Measurements from ENCODE around the gene IFI44L. TPM values are rescaled to one million over a fixed set of nuclear protein-coding genes. Genes with fewer than 3 reads are reported as not detected.

Gene IFI44L
- total RNA-seq, 3 donors from 2014 or later, result 2.2 to 7.5 (median 2.7) TPM

DNA sequence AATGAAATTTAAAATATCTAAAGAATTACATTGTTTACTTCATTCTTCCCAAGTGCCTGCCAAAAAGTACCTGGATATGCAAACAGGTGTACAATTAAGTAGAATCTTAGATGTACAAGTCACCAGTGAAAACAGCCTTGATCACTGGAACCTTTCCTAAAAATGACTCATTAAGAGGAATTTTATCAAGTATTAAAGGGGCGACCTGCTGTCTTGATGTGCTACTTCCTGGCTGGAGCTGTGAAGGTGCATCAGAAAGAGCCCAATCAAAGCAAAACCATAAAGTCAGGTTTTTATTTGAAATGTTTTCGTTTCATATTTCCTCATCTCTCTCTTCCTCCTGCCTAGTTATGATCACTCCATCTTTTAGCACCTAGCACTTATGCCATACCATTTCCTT lies 62.8 kb downstream of the IFI44L start:
- Mint-ChIP-seq H3K4me3 (no peak overlapping the region), H3K9me3 (peaks cover 3% of the 10 kb centered on the region), H3K4me1 (ENCODE audit: low read depth) (peaks cover 1% of the 10 kb centered on the region), H3K27me3 (ENCODE audit: low read depth) (peaks cover 6% of the 10 kb centered on the region), H3K36me3 (ENCODE audit: insufficient read depth) (no peaks in the 10 kb centered on the region)
- no peak for DNase-seq
- ATAC-seq, result no peak

- Mint-ChIP-seq H3K27me3 (ENCODE audit: low read depth) (peaks cover 8% of the 10 kb centered on the region), H3K36me3 (ENCODE audit: insufficient read depth) (no peaks in the 10 kb centered on the region), H3K4me3 (no peak overlapping the region), H3K4me1 (ENCODE audit: low read depth) (no peaks in the 10 kb centered on the region), H3K9me3 (no peaks in the 10 kb centered on the region)
- DNase-seq, result no peak
- no peak for ATAC-seq
These were observed 67.1 kb downstream of the IFI44L start for GRCh38 chr1:78687315-78687714.

DNA sequence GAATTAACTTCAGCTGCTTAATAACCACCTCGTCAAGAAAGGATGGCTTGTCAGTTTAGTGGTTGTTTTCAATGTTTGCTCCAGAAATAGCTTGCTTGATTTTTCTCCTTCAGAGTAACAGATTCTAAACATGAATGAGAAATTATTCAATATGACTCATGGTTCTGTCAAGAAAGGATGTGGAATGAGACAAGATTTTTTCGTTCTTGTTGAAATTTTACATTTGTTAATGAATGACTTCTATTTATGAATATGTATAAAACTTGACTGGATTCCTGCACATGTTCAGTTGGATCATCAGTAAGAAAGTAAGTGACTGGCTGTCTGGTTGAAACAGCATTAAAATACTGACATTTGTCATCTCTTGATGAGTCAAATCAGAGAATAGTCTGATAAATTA lies 67.7 kb downstream of the IFI44L start:
- DNase-seq, result no peak
- Mint-ChIP-seq H3K4me3 (no peak overlapping the region), H3K4me1 (ENCODE audit: low read depth) (no peaks in the 10 kb centered on the region), H3K9me3 (no peaks in the 10 kb centered on the region), H3K27me3 (ENCODE audit: low read depth) (peaks cover 8% of the 10 kb centered on the region), H3K36me3 (ENCODE audit: insufficient read depth) (no peaks in the 10 kb centered on the region)
- no peak for ATAC-seq

- no peaks in the 10 kb centered on the region for H3K9me3 Mint-ChIP-seq
- peaks cover 8% of the 10 kb centered on the region for H3K27me3 Mint-ChIP-seq (ENCODE audit: low read depth)
- no peak overlapping the region for H3K4me3 Mint-ChIP-seq
- no peaks in the 10 kb centered on the region for H3K36me3 Mint-ChIP-seq (ENCODE audit: insufficient read depth)
- H3K4me1 Mint-ChIP-seq (ENCODE audit: low read depth), result no peaks in the 10 kb centered on the region
- DNase-seq, result no peak
- ATAC-seq, result no peak
These were observed 68.4 kb downstream of the IFI44L start for GRCh38 chr1:78688697-78689096.

DNA sequence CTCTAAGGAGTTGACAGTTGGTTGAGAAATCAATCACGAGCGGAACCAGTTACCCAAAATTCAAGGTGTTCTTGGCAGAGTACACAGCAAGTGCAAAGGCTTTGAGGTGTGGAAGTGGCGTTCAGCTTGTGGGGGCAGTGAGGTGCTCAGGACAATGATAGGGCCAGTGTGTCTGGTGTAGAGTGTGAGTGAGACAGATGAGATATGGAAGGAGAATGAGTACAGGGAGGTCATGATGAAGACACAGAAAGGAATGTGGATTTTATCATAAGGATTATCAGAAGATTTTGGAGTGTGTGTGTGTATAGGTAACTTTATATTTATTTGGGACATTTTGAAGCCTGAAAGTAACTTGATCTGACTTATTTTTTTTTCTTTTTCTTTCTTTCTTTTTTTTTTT lies 70.3 kb downstream of the IFI44L start:
- H3K27me3 Mint-ChIP-seq (ENCODE audit: low read depth), result peaks cover 3% of the 10 kb centered on the region
- no peak for DNase-seq
- H3K36me3 Mint-ChIP-seq (ENCODE audit: insufficient read depth), result no peaks in the 10 kb centered on the region
- no peak for ATAC-seq
- no peak overlapping the region for H3K4me3 Mint-ChIP-seq
- H3K9me3 Mint-ChIP-seq, result no peaks in the 10 kb centered on the region
- H3K4me1 Mint-ChIP-seq (ENCODE audit: low read depth), result no peaks in the 10 kb centered on the region

GRCh38 chr1:78691995-78692747 lies 71.9 kb downstream of the IFI44L start:
- peak; percentile 62 to 73 for ATAC-seq
- Mint-ChIP-seq H3K4me1 (ENCODE audit: low read depth) (no peaks in the 10 kb centered on the region), H3K4me3 (no peak overlapping the region), H3K36me3 (ENCODE audit: insufficient read depth) (no peaks in the 10 kb centered on the region), H3K27me3 (ENCODE audit: low read depth) (peaks cover 3% of the 10 kb centered on the region), H3K9me3 (no peaks in the 10 kb centered on the region)
- no peak for DNase-seq

Other genes starting within 250 kb of the IFI44L start
- not detected for gene PTGFR, start 129.5 kb upstream of the IFI44L start, total RNA-seq
- gene IFI44, start 29.4 kb downstream of the IFI44L start, total RNA-seq, result 10 to 100 TPM in 1 of 3 donors, 1 to 10 TPM in 2; 4.4 to 16.6 (median 7.2) TPM